Renal pelvis (tissue), 4 donors: ENCODE results near the gene TRIM2. TPM values are rescaled to one million over a fixed set of nuclear protein-coding genes. Genes with fewer than 3 reads are reported as not detected.

ENCODE experiments used
- DNase-seq: peaks from one replicate; pipeline ENCODE4 v3.0.0-alpha.2; 2013
- polyA plus RNA-seq, 3 donors: library from polyadenylated mRNA; unstranded; fragments of 120-200 nt; gene quantifications; one replicate each; pipeline ENCODE4 v1.2.1, GENCODE V29; 2013; ENCODE audit not compliant: insufficient read length in 3 of 3

The TRIM2 gene
- polyA plus RNA-seq, 3 donors, result 67.8 to 85.8 (median 80.7) TPM

- no peak for DNase-seq
Measured at GRCh38 chr4:153326513-153326912, 122.3 kb downstream of the TRIM2 start.

DNA sequence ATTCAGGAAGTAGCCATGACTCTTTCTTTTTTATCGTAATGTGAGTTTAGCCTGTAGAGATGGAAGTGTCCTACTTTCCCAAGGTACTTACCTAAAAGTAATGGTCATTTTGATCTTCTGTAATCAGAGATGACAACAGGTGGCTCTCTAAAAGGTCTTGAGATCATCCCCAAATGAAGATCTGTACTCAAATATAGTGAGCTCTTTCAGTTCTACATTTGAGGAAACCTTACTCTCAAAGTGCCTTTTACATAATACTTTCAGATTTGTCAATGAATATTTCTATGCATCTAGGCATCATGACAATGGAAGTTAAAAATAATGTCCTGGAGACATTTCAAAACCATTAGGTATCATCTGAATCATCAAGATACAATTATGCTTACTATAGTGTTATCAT is 123.0 kb downstream of the TRIM2 start:
- DNase-seq, result no peak

DNA sequence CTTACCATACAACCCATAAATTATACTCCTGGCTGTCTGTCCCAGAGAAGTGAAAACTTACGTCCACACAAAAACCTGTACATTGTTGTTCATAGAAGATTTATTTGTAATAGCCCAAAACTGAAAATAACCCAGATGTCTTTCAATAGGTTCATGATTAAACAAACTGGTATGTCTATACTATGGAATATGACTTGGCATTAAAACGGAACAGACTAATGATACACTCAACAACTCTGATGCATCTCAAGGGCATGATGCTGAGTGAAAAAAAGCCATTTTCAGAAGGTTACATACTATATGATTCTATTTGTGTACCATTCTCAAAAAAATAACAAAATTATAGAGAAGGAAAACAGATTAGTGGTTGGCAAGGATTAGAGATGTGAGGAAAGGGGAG is 128.7 kb downstream of the TRIM2 start:
- no peak for DNase-seq

GRCh38 chr4:153333874-153334273 is 129.6 kb downstream of the TRIM2 start:
- no peak for DNase-seq

DNA sequence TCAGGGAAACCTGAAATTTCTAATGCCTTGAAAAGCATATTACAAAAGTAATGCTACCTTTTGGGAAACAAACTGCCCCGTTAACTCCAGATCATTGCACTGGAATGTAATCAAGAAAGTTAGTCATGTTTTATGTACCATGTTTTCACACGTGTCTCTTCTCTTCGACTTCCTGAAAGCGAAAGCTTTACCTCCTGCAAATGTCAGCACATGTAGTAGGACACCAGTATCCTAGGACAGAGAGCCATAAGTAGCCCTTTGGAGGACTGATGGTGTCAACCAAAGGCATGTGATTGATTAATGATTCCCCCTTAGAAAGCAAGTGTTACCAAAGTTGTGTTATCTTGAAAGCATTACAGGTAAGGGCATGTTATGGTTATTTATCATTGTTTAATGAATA is 131.4 kb downstream of the TRIM2 start:
- DNase-seq, result no peak

DNA sequence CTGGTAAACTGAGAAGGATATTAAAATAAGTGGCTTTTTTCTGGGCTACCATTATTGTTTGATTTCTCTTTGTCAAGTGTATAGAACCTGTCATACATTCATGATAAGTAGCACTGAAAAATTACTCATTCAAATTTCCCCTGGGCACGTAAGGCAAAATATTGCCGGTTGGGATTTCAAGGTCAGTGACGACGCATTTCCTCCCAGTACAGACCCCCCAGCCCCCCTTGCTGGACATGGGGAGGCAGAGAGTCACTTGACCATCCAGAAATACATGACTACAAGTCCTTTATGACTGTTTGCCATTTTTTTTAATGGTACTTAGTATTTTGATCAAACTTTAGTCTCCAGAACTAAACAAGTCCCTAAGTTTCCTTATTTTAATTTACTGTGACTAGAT is 133.4 kb downstream of the TRIM2 start:
- no peak for DNase-seq

DNA sequence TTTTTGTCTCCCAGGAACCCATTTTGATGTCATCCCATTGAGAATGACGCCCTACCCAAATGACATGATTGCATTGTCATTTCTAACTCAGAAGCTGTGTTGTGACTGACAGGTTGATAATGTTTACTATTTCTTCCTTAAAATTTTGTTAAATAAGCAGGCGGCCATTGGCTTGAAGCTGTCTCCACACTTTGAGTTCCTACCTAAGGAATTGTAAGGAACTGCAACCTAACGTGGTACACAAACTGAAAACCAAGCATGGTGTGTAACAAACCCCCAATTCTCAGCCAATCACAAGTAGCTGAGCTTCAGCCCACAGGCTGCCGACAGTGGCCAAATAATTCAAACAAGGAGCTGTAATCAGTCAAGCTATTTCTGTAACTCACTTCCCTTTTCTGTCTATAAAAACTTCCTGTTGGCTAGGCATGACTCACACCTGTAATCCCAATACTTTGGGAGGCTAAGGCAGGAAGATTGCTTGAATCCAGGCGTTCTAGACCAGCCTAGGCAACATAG is 137.4 kb downstream of the TRIM2 start:
- no peak for DNase-seq

DNA sequence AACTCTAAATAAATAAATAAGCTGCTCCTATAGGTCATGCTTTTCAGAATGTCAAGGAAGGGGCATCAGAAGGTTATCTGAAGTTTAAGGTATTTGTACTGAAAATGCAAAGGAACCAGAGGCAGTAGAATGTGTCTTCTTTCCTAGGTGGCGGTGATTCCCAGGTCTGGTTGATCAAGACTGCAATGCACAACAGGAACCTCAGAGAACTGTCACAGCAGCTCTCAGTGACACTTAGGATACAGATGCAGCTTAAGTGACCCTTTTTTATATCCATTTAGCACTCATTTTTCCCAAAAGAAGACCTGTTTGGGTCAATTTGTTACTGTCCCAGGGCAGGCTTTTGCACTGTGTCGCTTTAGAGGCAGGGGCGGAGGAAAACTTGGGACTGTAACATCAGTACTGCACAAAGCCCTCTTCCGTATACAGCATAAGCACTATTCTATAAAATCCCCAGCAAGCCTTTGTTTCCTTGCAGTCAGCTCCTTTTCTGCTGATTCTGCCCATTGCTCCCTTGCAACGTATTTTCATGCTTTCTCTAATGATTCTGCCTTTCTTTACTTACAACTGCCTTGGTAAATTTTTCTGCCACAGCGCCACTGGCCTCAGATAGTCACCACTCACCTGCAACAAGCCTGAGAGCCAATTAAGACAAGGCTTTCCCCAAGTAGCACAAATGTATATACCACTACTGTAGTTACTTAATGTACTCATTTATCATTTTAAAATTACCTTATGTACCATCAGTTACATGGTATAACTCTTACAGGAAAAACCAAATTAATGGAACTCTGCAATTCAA is 138.7 kb downstream of the TRIM2 start:
- no peak for DNase-seq

DNA sequence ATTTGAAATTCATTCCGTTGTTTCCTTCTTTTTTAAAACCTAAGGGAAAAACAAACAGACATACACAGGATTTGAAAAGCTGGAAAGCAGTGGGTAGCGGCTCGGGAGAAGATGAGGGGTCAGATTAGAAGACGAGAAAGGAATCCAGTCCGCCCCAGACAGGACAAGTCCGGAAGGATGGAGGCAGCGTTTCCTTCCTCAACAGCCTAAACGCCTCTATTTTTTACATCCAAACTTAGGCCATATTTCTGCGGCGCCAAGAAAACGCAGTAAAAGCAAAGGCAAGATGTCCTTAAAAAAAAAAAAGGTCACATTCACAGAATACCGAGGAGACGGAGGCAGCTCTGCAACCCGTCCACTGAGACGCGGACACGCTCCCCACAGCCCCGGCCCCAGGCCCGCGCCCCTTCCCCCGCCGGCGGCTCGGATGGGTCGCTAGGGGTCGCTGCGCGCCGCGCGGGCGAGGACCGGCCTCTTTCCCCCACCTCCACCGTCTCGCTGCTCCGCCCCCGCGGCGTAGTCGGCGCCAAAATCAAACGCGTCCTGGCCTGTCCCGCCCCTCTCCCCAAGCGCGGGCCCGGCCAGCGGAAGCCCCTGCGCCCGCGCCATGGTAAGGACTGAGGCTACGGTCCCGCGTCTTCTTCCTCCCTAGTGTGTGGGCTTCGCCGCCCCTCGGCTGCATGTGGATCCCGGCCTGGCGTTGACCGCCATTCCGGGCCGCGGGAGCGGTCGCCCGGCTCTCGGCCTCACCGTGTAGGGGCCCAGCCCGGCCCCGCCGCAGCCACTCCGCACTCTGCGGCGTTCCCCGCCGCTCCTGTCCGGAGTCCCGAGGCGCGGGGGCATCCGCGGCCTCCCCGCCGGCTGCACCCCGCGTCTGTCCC is 140.1 kb downstream of the TRIM2 start, which contains the start of gene MND1:
Gene MND1 (plus strand): TSS at position 558 of the 881 bp plus-strand sequence. CDS start 50 bp downstream, at position 608.
- DNase-seq, result peak; percentile 89

- DNase-seq, result peak; percentile 67
Measured at GRCh38 chr4:153345012-153345981, 141.1 kb downstream of the TRIM2 start.

GRCh38 chr4:153346031-153346430 is 141.8 kb downstream of the TRIM2 start:
- no peak for DNase-seq

DNA sequence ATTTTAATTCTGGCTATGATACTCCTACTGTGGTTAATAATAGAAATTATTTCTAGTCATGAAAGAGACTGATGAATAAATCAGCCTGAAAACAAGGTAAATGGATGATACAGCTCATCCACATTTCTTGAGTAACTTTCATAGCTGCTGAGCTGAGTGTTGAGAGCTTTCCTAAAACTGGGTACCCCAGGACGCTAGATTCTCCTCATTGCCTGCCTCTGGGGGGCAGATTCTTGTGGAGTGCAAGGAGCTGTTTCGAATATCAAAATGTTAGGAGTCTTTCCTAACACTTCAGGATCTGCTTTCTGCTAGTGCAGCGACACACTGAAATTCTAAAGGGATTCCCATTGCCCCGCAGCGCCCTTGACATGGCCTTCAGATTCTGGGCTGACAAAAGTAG is 142.3 kb downstream of the TRIM2 start:
- DNase-seq, result no peak

GRCh38 chr4:153347117-153347516 is 142.9 kb downstream of the TRIM2 start:
- DNase-seq, result no peak

DNA sequence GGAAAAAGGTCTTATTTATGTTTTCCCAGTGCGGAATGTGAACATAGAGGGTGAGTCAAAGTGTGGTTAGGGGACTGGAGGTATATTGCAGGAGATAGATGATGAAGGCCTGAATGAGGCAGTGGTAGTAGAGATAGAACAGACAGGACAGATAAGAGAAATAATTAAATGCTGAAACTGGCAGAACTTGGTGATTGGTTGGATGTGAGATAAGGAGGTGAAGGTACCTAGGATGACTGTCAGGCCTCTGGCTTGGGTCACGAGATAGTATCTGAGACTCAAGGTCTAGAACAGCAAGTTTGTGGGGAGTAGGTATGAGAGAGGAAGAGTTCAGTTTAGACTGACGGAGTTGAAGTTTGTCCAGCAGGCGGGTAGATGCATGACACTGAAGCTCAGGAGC is 143.8 kb downstream of the TRIM2 start:
- no peak for DNase-seq

DNA sequence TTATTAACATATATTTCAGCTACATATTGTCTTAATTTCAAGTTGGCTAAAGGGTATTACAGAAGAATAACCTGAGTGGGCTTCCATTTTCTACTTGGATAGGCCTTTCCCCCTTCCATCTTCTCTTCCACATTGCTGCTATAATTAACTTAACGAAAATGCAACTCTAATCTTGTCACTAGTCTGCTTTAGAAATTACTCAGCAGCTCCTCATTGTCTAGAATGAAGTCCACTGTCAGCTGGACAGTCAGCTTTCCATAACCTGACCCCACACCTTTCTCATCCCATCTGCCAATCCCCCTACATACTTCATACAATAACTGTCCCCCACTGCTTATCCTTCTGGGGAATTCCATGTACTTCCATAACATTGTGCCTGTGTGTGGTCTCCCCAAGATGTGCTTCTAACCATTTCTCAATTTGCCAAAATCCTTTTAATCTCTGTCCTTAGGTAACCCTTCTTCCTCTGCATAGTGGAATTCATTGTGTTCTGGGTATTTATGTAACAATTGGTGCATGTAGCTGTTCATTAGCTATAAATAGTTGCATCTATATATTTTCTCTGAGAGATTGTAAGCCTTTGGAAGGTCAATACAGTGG is 145.1 kb downstream of the TRIM2 start:
- DNase-seq, result no peak

- no peak for DNase-seq
Measured at GRCh38 chr4:153362184-153362583, 157.9 kb downstream of the TRIM2 start.

GRCh38 chr4:153364061-153364460 is 159.8 kb downstream of the TRIM2 start:
- DNase-seq, result no peak

DNA sequence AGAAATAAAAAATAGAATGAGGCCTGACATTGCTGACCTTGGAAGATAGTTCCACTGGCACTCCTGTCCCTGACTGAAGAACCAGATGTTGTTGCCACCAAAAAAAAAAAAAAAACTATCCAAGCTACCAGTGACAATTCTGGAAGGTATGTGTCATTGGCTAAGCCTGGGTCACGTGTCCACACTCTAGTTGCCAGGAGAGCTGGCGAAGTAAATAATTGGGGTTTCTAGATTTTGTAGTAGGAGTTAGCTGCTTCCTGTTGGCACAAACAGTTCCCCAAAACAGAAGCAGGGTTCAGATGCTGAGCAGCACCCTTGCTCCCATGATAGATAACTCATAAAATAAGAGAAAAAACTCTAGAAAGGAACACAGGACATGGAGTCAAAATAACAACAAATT is 160.8 kb downstream of the TRIM2 start:
- DNase-seq, result no peak

- no peak for DNase-seq
Measured at GRCh38 chr4:153366486-153366885, 162.2 kb downstream of the TRIM2 start.

- DNase-seq, result no peak
Measured at GRCh38 chr4:153367092-153367491, 162.8 kb downstream of the TRIM2 start.

GRCh38 chr4:153369021-153369420 is 164.8 kb downstream of the TRIM2 start:
- no peak for DNase-seq
